ENCODE data around the gene ISG20L2.

ISG20L2 gene

GRCh38 chr1:156727926-156728598, 504 bp downstream of the ISG20L2 start, which contains the start of gene METTL25B:
Gene METTL25B (plus strand): TSS chr1:156728469. CDS start chr1:156729105, 636 bp downstream.
- TF ChIP-seq CTCF (IDR thresholded peaks at IDR 0.05; ENCODE audit: insufficient read depth, low read length, poor library complexity, severe bottlenecking), result no peak
- peak; percentile 88 for DNase-seq (ENCODE audit: extremely low read depth, insufficient read length)
- Histone ChIP-seq H3K27me3 (replicated peaks; ENCODE audit: control insufficient read depth, insufficient read depth, low read length) (no peaks in the 10 kb centered on the region), H3K4me3 (replicated peaks; ENCODE audit: low read depth, low read length) (peak within 1 kb of the TSS; percentile 100), H3K36me3 (ENCODE audit: control insufficient read depth, insufficient read depth, low read length) (peaks cover 18% of the 10 kb centered on the region)

- DNase-seq (ENCODE audit: extremely low read depth, insufficient read length), result no peak
- peaks cover 22% of the 10 kb centered on the region for H3K36me3 ChIP-seq (ENCODE audit: control insufficient read depth, insufficient read depth, low read length)
- TF ChIP-seq CTCF (IDR thresholded peaks at IDR 0.05; ENCODE audit: insufficient read depth, low read length, poor library complexity, severe bottlenecking), result no peak
Measured at GRCh38 chr1:156727492-156727891, 1.1 kb downstream of the ISG20L2 start.

GRCh38 chr1:156726549-156727226, 1.9 kb downstream of the ISG20L2 start:
- H3K4me3 ChIP-seq (replicated peaks; ENCODE audit: low read depth, low read length), result peak overlapping the region; percentile 100
- peaks cover 20% of the 10 kb centered on the region for H3K36me3 ChIP-seq (ENCODE audit: control insufficient read depth, insufficient read depth, low read length)
- DNase-seq (ENCODE audit: extremely low read depth, insufficient read length), result peak; percentile 49
- TF ChIP-seq CTCF (IDR thresholded peaks at IDR 0.05; ENCODE audit: insufficient read depth, low read length, poor library complexity, severe bottlenecking), result peak; percentile 72
- no peaks in the 10 kb centered on the region for H3K27me3 ChIP-seq (replicated peaks; ENCODE audit: control insufficient read depth, insufficient read depth, low read length)

More at GRCh38 chr1:156727492-156727891, 1.1 kb downstream of the ISG20L2 start:
- Histone ChIP-seq H3K4me3 (replicated peaks; ENCODE audit: low read depth, low read length) (peak overlapping the region; percentile 100), H3K27me3 (replicated peaks; ENCODE audit: control insufficient read depth, insufficient read depth, low read length) (no peaks in the 10 kb centered on the region)

GRCh38 chr1:156725683-156726280, 2.8 kb downstream of the ISG20L2 start:
- peak overlapping the region; percentile 100 for H3K4me3 ChIP-seq (replicated peaks; ENCODE audit: low read depth, low read length)
- H3K36me3 ChIP-seq (ENCODE audit: control insufficient read depth, insufficient read depth, low read length), result peaks cover 28% of the 10 kb centered on the region
- H3K27me3 ChIP-seq (replicated peaks; ENCODE audit: control insufficient read depth, insufficient read depth, low read length), result no peaks in the 10 kb centered on the region
- TF ChIP-seq CTCF (IDR thresholded peaks at IDR 0.05; ENCODE audit: insufficient read depth, low read length, poor library complexity, severe bottlenecking), result peak; percentile 97
- DNase-seq (ENCODE audit: extremely low read depth, insufficient read length), result peak; percentile 75

- Histone ChIP-seq H3K36me3 (ENCODE audit: control insufficient read depth, insufficient read depth, low read length) (peaks cover 25% of the 10 kb centered on the region), H3K27me3 (replicated peaks; ENCODE audit: control insufficient read depth, insufficient read depth, low read length) (no peaks in the 10 kb centered on the region), H3K4me3 (replicated peaks; ENCODE audit: low read depth, low read length) (no peak overlapping the region)
- TF ChIP-seq CTCF (IDR thresholded peaks at IDR 0.05; ENCODE audit: insufficient read depth, low read length, poor library complexity, severe bottlenecking), result no peak
- DNase-seq (ENCODE audit: extremely low read depth, insufficient read length), result no peak
Measured at GRCh38 chr1:156721535-156721934, 7.0 kb downstream of the ISG20L2 start.

Data from GM06990 (cell line).